MM.1S (cell line): ENCODE results near the gene HGF.

Experiments
- DNase-seq: peaks from one replicate; pipeline ENCODE4 v3.0.0-alpha.2; 2015
- H2AFZ ChIP-seq: fragments of 300-600 bp; sonication (generic); 2 replicates; pipeline ENCODE4 v1.6.0; 2016; ENCODE audit warnings: antibody characterized with exemption, low read length
- H3F3A ChIP-seq: fragments of 300-600 bp; sonication (generic); 2 replicates; pipeline ENCODE4 v1.6.1; 2016; ENCODE audit warnings: mild to moderate bottlenecking, antibody characterized with exemption, low read length, moderate library complexity, mixed read lengths; ENCODE audit not compliant: insufficient read depth
- H3K27ac ChIP-seq: fragments of 300-600 bp; sonication (generic); 2 replicates; pipeline ENCODE4 v1.5.1; 2016; ENCODE audit warnings: mild to moderate bottlenecking, low read length
- H3K27me3 ChIP-seq: fragments of 300-600 bp; sonication (generic); replicated peaks from 2 replicates; pipeline ENCODE4 v1.6.0; 2016; ENCODE audit warnings: low read length; ENCODE audit not compliant: insufficient read depth
- H3K36me3 ChIP-seq: fragments of 300-600 bp; sonication (generic); replicated peaks from 2 replicates; pipeline ENCODE4 v1.6.1; 2016; ENCODE audit warnings: mild to moderate bottlenecking, low read length, mixed read lengths; ENCODE audit not compliant: insufficient read depth
- H3K4me1 ChIP-seq: fragments of 300-600 bp; sonication (generic); 2 replicates; pipeline ENCODE4 v1.6.1; 2016; ENCODE audit warnings: low read length, mixed read lengths
- H3K4me2 ChIP-seq: fragments of 300-600 bp; sonication (generic); 2 replicates; pipeline ENCODE4 v1.6.0; 2016; ENCODE audit warnings: low read depth, low read length
- H3K4me3 ChIP-seq: fragments of 300-600 bp; sonication (generic); 2 replicates; pipeline ENCODE4 v1.5.1; 2016; ENCODE audit warnings: low read length, mixed read lengths
- H3K79me2 ChIP-seq: fragments of 300-600 bp; sonication (generic); 2 replicates; pipeline ENCODE4 v1.6.1; 2016; ENCODE audit warnings: mixed run types, low read length, mixed read lengths
- H3K9ac ChIP-seq: fragments of 300-600 bp; sonication (generic); 2 replicates; pipeline ENCODE4 v1.6.1; 2016; ENCODE audit warnings: low read length, mixed read lengths
- H3K9me2 ChIP-seq: fragments of 300-600 bp; sonication (generic); replicated peaks from 2 replicates; pipeline ENCODE4 v1.6.1; 2016; ENCODE audit warnings: mild to moderate bottlenecking, low read length, mixed read lengths; ENCODE audit not compliant: insufficient read depth
- H3K9me3 ChIP-seq: fragments of 300-600 bp; sonication (generic); replicated peaks from 2 replicates; pipeline ENCODE4 v1.6.1; 2016; ENCODE audit warnings: mild to moderate bottlenecking, low read length, mixed read lengths; ENCODE audit not compliant: insufficient read depth
- H4K20me1 ChIP-seq: fragments of 300-600 bp; sonication (generic); 2 replicates; pipeline ENCODE4 v1.6.1; 2016; ENCODE audit warnings: mild to moderate bottlenecking, low read length, moderate library complexity, mixed read lengths; ENCODE audit not compliant: insufficient read depth
- EZH2 ChIP-seq: fragments of 300-600 bp; sonication (generic); optimal IDR thresholded peaks from 2 replicates; pipeline ENCODE3; 2017; ENCODE audit warnings: low read depth, mild to moderate bottlenecking, antibody characterized with exemption, low read length, mixed read lengths
- EZH2phosphoT487 ChIP-seq: fragments of 300-600 bp; sonication (generic); IDR thresholded peaks from 2 replicates; pipeline ENCODE4 v1.6.1; 2018; ENCODE audit warnings: antibody characterized with exemption, low read length
- TF ChIP-seq, protein P1 (sequence below): fragments of 300-600 bp; sonication (generic); IDR thresholded peaks from 2 replicates; pipeline ENCODE4 v1.5.1; 2016; ENCODE audit warnings: antibody characterized with exemption, low read length, mixed read lengths

The HGF gene

DNA sequence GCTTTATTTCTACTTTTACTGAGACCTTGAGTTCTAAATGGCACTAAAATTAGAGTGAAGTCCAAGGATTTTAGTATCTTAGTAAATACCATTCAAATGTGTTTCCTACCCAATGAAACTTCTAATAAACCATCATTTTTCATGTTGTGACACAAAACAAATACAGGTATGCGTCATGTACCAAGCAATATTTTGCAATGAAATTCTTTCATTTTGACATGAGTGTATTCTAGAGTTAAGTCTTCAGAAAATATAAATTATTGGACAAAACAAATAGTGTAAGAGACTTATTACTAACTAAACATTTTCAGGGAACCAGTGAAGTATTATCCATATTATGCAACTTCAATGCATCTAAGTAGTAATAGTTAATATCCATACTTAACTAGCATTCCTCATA is 16.5 kb downstream of the HGF start:
- H3K9ac ChIP-seq, result no peak overlapping the region
- no peaks in the 10 kb centered on the region for H4K20me1 ChIP-seq
- TF ChIP-seq EZH2, result no peak
- TF ChIP-seq, protein P1, sequence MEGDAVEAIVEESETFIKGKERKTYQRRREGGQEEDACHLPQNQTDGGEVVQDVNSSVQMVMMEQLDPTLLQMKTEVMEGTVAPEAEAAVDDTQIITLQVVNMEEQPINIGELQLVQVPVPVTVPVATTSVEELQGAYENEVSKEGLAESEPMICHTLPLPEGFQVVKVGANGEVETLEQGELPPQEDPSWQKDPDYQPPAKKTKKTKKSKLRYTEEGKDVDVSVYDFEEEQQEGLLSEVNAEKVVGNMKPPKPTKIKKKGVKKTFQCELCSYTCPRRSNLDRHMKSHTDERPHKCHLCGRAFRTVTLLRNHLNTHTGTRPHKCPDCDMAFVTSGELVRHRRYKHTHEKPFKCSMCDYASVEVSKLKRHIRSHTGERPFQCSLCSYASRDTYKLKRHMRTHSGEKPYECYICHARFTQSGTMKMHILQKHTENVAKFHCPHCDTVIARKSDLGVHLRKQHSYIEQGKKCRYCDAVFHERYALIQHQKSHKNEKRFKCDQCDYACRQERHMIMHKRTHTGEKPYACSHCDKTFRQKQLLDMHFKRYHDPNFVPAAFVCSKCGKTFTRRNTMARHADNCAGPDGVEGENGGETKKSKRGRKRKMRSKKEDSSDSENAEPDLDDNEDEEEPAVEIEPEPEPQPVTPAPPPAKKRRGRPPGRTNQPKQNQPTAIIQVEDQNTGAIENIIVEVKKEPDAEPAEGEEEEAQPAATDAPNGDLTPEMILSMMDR, result no peak
- TF ChIP-seq EZH2phosphoT487, result no peak
- H3F3A ChIP-seq, result no peaks in the 10 kb centered on the region
- H3K9me2 ChIP-seq, result no peaks in the 10 kb centered on the region
- no peaks in the 10 kb centered on the region for H3K36me3 ChIP-seq
- no peaks in the 10 kb centered on the region for H3K79me2 ChIP-seq
- no peaks in the 10 kb centered on the region for H3K4me1 ChIP-seq
- H3K4me2 ChIP-seq, result no peak overlapping the region
- no peak overlapping the region for H3K27ac ChIP-seq
- DNase-seq, result no peak
- H3K27me3 ChIP-seq, result no peaks in the 10 kb centered on the region
- H2AFZ ChIP-seq, result no peak overlapping the region
- H3K4me3 ChIP-seq, result no peak overlapping the region
- H3K9me3 ChIP-seq, result no peaks in the 10 kb centered on the region

DNA sequence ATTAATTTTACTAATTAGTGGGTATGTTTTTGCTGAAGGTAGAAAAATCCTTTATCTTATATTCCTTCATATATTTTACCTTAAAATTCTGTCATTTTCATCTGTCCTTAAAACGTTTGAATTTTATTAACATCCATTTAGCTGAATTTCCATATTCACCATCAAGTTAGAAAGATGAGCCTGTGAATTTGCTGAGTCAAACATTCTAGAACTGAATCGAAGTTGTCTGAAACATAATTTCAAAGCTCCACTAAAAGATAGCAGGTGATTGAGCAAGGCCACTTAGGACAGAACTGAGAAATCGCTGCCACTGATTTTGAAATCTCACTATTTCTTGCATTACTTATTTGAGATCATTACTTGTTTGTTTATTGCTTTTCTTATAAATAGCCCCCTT is 17.5 kb downstream of the HGF start:
- no peaks in the 10 kb centered on the region for H3K36me3 ChIP-seq
- H3K4me2 ChIP-seq, result no peak overlapping the region
- no peaks in the 10 kb centered on the region for H3K9me3 ChIP-seq
- H3K79me2 ChIP-seq, result no peaks in the 10 kb centered on the region
- no peaks in the 10 kb centered on the region for H3K4me1 ChIP-seq
- TF ChIP-seq EZH2phosphoT487 (no peak), EZH2 (no peak)
- TF ChIP-seq, protein P1, result no peak
- no peaks in the 10 kb centered on the region for H3F3A ChIP-seq
- no peaks in the 10 kb centered on the region for H3K27me3 ChIP-seq
- H3K4me3 ChIP-seq, result no peak overlapping the region
- H3K9me2 ChIP-seq, result no peaks in the 10 kb centered on the region
- H3K9ac ChIP-seq, result no peak overlapping the region
- no peaks in the 10 kb centered on the region for H4K20me1 ChIP-seq
- no peak overlapping the region for H2AFZ ChIP-seq
- no peak for DNase-seq
- no peak overlapping the region for H3K27ac ChIP-seq

DNA sequence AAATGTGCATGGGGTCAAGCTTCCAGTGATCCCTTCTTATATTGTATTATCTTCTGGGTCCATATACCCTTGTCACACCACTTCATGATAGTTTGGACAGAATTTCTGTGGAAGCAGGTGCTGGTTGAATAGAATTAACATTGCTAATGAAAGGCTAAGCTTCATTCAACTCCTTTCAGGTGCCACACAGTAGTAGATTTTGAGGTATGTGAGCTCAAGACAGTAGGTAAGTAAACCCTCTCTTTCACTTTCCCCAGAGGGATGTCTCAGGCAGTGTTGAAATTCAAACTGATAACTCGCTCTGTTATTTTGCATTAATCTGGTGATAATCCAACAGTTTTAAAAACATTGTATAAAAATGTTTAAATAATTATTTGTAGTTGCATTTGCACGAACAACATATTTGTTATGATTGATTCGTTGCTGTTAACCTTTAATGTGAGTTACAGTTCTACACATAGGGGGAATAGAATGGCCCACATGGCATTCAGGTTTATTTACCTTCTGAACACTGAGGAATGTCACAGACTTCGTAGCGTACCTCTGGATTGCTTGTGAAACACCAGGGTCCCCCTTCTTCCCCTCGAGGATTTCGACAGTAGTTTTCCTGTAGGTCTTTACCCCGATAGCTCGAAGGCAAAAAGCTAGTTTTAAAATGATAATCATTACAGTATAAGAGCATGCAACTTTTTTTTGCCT is 18.1 kb downstream of the HGF start:
- Histone ChIP-seq H3K9ac (no peak overlapping the region), H3K4me2 (no peak overlapping the region), H3K27ac (no peak overlapping the region), H3K4me3 (no peak overlapping the region), H3K79me2 (no peaks in the 10 kb centered on the region), H3K9me2 (no peaks in the 10 kb centered on the region), H3K4me1 (no peaks in the 10 kb centered on the region), H3K27me3 (no peaks in the 10 kb centered on the region), H3K36me3 (no peaks in the 10 kb centered on the region), H3K9me3 (no peaks in the 10 kb centered on the region), H3F3A (no peaks in the 10 kb centered on the region), H4K20me1 (no peaks in the 10 kb centered on the region), H2AFZ (no peak overlapping the region)
- TF ChIP-seq, protein P1, result no peak
- no peak for TF ChIP-seq EZH2
- TF ChIP-seq EZH2phosphoT487, result no peak
- no peak for DNase-seq
